ENCODE data around the gene CLMN. TPM values are rescaled to one million over a fixed set of nuclear protein-coding genes. Genes with fewer than 3 reads are reported as not detected.

CLMN gene
- total RNA-seq, 2 experiments from 2014 or later: 0.27 to 0.67 TPM

GRCh38 chr14:95137804-95138167, 181.9 kb downstream of the CLMN start:
- Histone ChIP-seq H3K36me3 (ENCODE audit: insufficient read depth, low read length) (peaks cover 8% of the 10 kb centered on the region), H3K4me1 (ENCODE audit: insufficient read depth, low read length) (peaks cover 3% of the 10 kb centered on the region), H3K27me3 (ENCODE audit: control insufficient read depth in 1 of 2, insufficient read depth in 2 of 2, low read length in 2 of 2) (no peaks in the 10 kb centered on the region), H3K27ac (ENCODE audit: low read depth in 1 of 2, low read length in 2 of 2) (no peak overlapping the region), H3K9me3 (ENCODE audit: control insufficient read depth in 1 of 2, insufficient read depth in 1 of 2, low read length in 2 of 2) (no peaks in the 10 kb centered on the region), H3K4me3 (ENCODE audit: low read length) (no peak overlapping the region)
- Mint-ChIP-seq H3K36me3 (ENCODE audit: low read depth) (peaks cover 37% of the 10 kb centered on the region), H3K4me1 (ENCODE audit: low read depth) (peaks cover 75% of the 10 kb centered on the region), H3K9me3 (no peaks in the 10 kb centered on the region), H3K4me3 (no peak overlapping the region), H3K27me3 (no peaks in the 10 kb centered on the region), H3K27ac (peak overlapping the region; percentile 36)
- no peak for ATAC-seq (ENCODE audit: poor library complexity)
- no peak for DNase-seq
- no peak for TF ChIP-seq CTCF (IDR thresholded peaks at IDR 0.05)
- CTCF ChIA-PET: no interaction called here
- POLR2A ChIA-PET: interaction anchor here (1.1 kb wide), 1 partner anchor 20 kb away, joined by 3 read pairs; the partner anchor contains the start of gene DICER1
- intact Hi-C loops (cut with DNase I, micrococcal nuclease): no loop called here

DNA sequence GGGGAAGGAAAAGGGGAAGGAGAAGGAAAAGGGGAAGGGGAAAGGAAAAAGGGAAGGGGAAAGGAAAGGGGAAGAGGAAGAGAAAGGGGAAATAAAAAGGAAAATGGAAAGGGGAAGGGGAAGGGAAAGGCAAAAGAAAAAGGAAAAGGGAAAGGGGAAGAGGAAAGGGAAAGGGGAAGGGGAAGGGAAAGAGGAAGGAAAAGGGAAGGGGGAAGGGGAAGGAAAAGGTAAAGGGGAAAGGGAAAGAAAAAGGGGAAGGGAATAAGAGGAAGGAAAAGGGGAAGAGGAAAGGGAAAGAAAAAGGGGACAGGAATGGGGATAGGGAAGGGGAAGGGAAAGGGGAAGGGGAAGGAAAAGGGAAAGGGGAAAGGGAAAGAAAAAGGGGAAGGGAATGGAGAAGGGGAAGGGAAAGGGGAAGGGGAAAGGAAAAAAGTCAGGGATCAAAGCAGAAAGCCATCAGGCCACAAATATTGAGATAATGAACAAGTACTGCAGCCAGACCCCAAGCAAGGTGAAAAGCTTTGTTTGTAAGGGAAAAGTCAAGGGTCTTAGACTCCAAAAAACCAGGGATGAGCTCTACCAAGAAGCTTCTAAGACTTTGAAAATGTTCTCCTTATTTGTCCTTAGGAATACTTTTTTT, 182.4 kb downstream of the CLMN start:
- H3K36me3 ChIP-seq (ENCODE audit: insufficient read depth, low read length): peaks cover 13% of the 10 kb centered on the region
- no peak for ATAC-seq (ENCODE audit: poor library complexity)
- ChIA-PET CTCF (no interaction called here), POLR2A (interaction anchor here (1.1 kb wide), 1 partner anchor 20 kb away, joined by 3 read pairs; the partner anchor contains the start of gene DICER1)
- Mint-ChIP-seq H3K36me3 (ENCODE audit: low read depth) (peaks cover 38% of the 10 kb centered on the region), H3K9me3 (no peaks in the 10 kb centered on the region), H3K27ac (peak overlapping the region; percentile 36), H3K4me3 (no peak overlapping the region), H3K27me3 (no peaks in the 10 kb centered on the region), H3K4me1 (ENCODE audit: low read depth) (peaks cover 70% of the 10 kb centered on the region)
- no peaks in the 10 kb centered on the region for H3K27me3 ChIP-seq (ENCODE audit: control insufficient read depth in 1 of 2, insufficient read depth in 2 of 2, low read length in 2 of 2)
- no peak overlapping the region for H3K4me3 ChIP-seq (ENCODE audit: low read length)
- no peak for TF ChIP-seq CTCF (IDR thresholded peaks at IDR 0.05)
- intact Hi-C loops (cut with DNase I, micrococcal nuclease): no loop called here
- H3K27ac ChIP-seq (ENCODE audit: low read depth in 1 of 2, low read length in 2 of 2): no peak overlapping the region
- H3K4me1 ChIP-seq (ENCODE audit: insufficient read depth, low read length): peaks cover 3% of the 10 kb centered on the region
- DNase-seq: no peak
- H3K9me3 ChIP-seq (ENCODE audit: control insufficient read depth in 1 of 2, insufficient read depth in 1 of 2, low read length in 2 of 2): no peaks in the 10 kb centered on the region

DNA sequence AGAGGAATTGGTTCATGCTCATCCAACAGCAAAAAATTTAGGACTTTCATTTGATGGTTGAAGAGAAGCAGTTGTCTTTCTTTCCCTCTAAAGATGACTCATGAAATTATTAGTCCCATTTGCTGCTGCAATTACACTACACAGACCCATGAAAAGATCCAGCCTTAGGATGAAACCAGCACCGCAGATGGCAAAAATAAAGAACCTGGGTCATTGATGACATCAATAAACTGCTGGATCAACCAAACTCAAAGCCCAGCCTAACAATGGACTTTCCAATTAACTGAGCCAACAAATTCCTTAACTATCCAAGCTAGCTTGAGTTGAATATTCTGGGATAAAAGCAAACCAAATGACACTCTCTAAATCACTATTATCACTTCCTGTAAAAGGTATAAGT, 183.1 kb downstream of the CLMN start:
- Histone ChIP-seq H3K36me3 (ENCODE audit: insufficient read depth, low read length) (peaks cover 20% of the 10 kb centered on the region), H3K27ac (ENCODE audit: low read depth in 1 of 2, low read length in 2 of 2) (no peak overlapping the region), H3K4me1 (ENCODE audit: insufficient read depth, low read length) (no peaks in the 10 kb centered on the region), H3K4me3 (ENCODE audit: low read length) (no peak overlapping the region), H3K27me3 (ENCODE audit: control insufficient read depth in 1 of 2, insufficient read depth in 2 of 2, low read length in 2 of 2) (no peaks in the 10 kb centered on the region), H3K9me3 (ENCODE audit: control insufficient read depth in 1 of 2, insufficient read depth in 1 of 2, low read length in 2 of 2) (no peaks in the 10 kb centered on the region)
- H3K9me3 Mint-ChIP-seq: no peaks in the 10 kb centered on the region
- no peak for TF ChIP-seq CTCF (IDR thresholded peaks at IDR 0.05)
- peaks cover 45% of the 10 kb centered on the region for H3K36me3 Mint-ChIP-seq (ENCODE audit: low read depth)
- H3K27me3 Mint-ChIP-seq: no peaks in the 10 kb centered on the region
- intact Hi-C loops (cut with DNase I, micrococcal nuclease): no loop called here
- H3K27ac Mint-ChIP-seq: no peak overlapping the region
- ATAC-seq (ENCODE audit: poor library complexity) (no peak), DNase-seq (no peak)
- no peak overlapping the region for H3K4me3 Mint-ChIP-seq
- peaks cover 64% of the 10 kb centered on the region for H3K4me1 Mint-ChIP-seq (ENCODE audit: low read depth)
- ChIA-PET CTCF (no interaction called here), POLR2A (no interaction called here)
